GM21576 (cell line): ENCODE data around the gene GXYLT2.
A peak's percentile ranks its signal among the peaks of the same experiment; 100 is the strongest.

Experiments used
- ATAC-seq: cut with Tn5 transposase; IDR thresholded peaks from one replicate; pipeline ENCODE4 v1.9.1; 2021; ENCODE audit warnings: mild to moderate bottlenecking, moderate library complexity; ENCODE audit not compliant: unreplicated experiment

GXYLT2 gene

GRCh38 chr3:72887705-72888545 lies at the start of gene GXYLT2:
Gene GXYLT2 (plus strand): TSS chr3:72888046. CDS start chr3:72888234, 188 bp downstream.
- peak; percentile 62 for ATAC-seq

GRCh38 chr3:72839057-72839456 lies 48.8 kb upstream of the GXYLT2 start:
- no peak for ATAC-seq

- no peak for ATAC-seq
Measured at GRCh38 chr3:72844436-72844993, 43.3 kb upstream of the GXYLT2 start.

- ATAC-seq, result no peak
Measured at GRCh38 chr3:72846166-72846565, 41.7 kb upstream of the GXYLT2 start.

GRCh38 chr3:72847282-72847681 lies 40.6 kb upstream of the GXYLT2 start:
- ATAC-seq, result no peak

- peak; percentile 88 for ATAC-seq
Measured at GRCh38 chr3:72847751-72848702, 39.8 kb upstream of the GXYLT2 start, which contains the start of gene SHQ1. Gene SHQ1 (minus strand): TSS chr3:72848445. CDS start chr3:72848340, 105 bp downstream.

- peak; percentile 44 for ATAC-seq
Measured at GRCh38 chr3:72848703-72849081, 39.2 kb upstream of the GXYLT2 start.

- ATAC-seq, result no peak
Measured at GRCh38 chr3:72855001-72855400, 32.8 kb upstream of the GXYLT2 start.

GRCh38 chr3:72860053-72860452 lies 27.8 kb upstream of the GXYLT2 start:
- ATAC-seq, result no peak

- ATAC-seq, result no peak
Measured at GRCh38 chr3:72860846-72861245, 27.0 kb upstream of the GXYLT2 start.

- ATAC-seq, result no peak
Measured at GRCh38 chr3:72862314-72863090, 25.3 kb upstream of the GXYLT2 start.

- no peak for ATAC-seq
Measured at GRCh38 chr3:72872183-72872582, 15.7 kb upstream of the GXYLT2 start.

GRCh38 chr3:72887343-72887704 lies 522 bp upstream of the GXYLT2 start:
- ATAC-seq, result no peak

GRCh38 chr3:72888546-72889309 lies 882 bp downstream of the GXYLT2 start:
- ATAC-seq, result no peak

- ATAC-seq, result no peak
Measured at GRCh38 chr3:72889310-72890165, 1.7 kb downstream of the GXYLT2 start.

- ATAC-seq, result no peak
Measured at GRCh38 chr3:72890166-72890925, 2.5 kb downstream of the GXYLT2 start.

- no peak for ATAC-seq
Measured at GRCh38 chr3:72891053-72891855, 3.4 kb downstream of the GXYLT2 start.
